ENCODE data around the gene SUN2. TPM values are rescaled to one million over a fixed set of nuclear protein-coding genes. Genes with fewer than 3 reads are reported as not detected.

The SUN2 gene
- total and polyA plus RNA-seq, 2 of the 8 experiments (the other 6 are each of a cell fraction or from before 2014, with no cell fraction given), result 5.1 to 10.5 TPM

- Histone ChIP-seq H3K23ac (ENCODE audit: insufficient read length) (no peak overlapping the region), H2BK12ac (ENCODE audit: low read depth, low read length) (no peak overlapping the region), H3K23me2 (ENCODE audit: low read depth, low read length) (peaks cover 6% of the 10 kb centered on the region; the same call in 1 of the 2 replicates), H2BK20ac (ENCODE audit: low read length) (no peak overlapping the region), H3K27me3 (replicated peaks in 1 of 4; ENCODE audit: control insufficient read depth in 3 of 4, extremely low read depth in 1 of 4, insufficient read depth in 3 of 4, low read length in 3 of 4) (no peaks in the 10 kb centered on the region; a peak in 2 of 7 replicates), H3K18ac (ENCODE audit: extremely low read depth, low read length) (no peak overlapping the region), H2AK5ac (ENCODE audit: low read depth, low read length) (no peak overlapping the region), H3K9me3 (ENCODE audit: insufficient read depth in 2 of 2, low read depth in 1 of 2, low read length in 1 of 2) (no peaks in the 10 kb centered on the region), H3K79me2 (ENCODE audit: control insufficient read depth in 1 of 2, insufficient read depth in 2 of 2, low read length in 2 of 2) (no peaks in the 10 kb centered on the region), H3K56ac (replicated peaks; ENCODE audit: insufficient read length, low read depth, low read length) (no peak overlapping the region), H4K20me1 (replicated peaks in 1 of 2; ENCODE audit: control insufficient read depth in 1 of 2, insufficient read depth in 2 of 2, low read length in 2 of 2) (peaks cover 0 to 3% of the 10 kb centered on the region in 2 experiments), H4K5ac (ENCODE audit: insufficient read length, low read depth, low read length) (no peak overlapping the region), H3K9ac (replicated peaks in 1 of 4; ENCODE audit: extremely low read depth in 1 of 4, low read depth in 3 of 4, low read length in 3 of 4) (no peak overlapping the region), H2BK15ac (ENCODE audit: low read length) (no peak overlapping the region), H3K27ac (ENCODE audit: low read depth, low read length) (no peak overlapping the region), H3K4ac (replicated peaks; ENCODE audit: insufficient read length, low read depth, low read length) (no peak overlapping the region), H3K4me2 (ENCODE audit: insufficient read depth in 1 of 2, low read depth in 2 of 2, low read length in 2 of 2) (no peak overlapping the region), H4K8ac (ENCODE audit: extremely low read depth, insufficient read depth, low read length) (no peak overlapping the region; the same call in 1 of the 2 replicates), H3K4me1 (replicated peaks in 1 of 4; ENCODE audit: control insufficient read depth in 3 of 4, insufficient read depth in 4 of 4, low read length in 3 of 4) (peaks cover 0 to 6% (median 1%) of the 10 kb centered on the region in 4 experiments; a peak in 5 of 7 replicates), H2BK5ac (ENCODE audit: low read depth, low read length) (no peak overlapping the region), H3K14ac (ENCODE audit: insufficient read length) (no peak overlapping the region), H2BK120ac (replicated peaks; ENCODE audit: low read depth, low read length) (no peak overlapping the region), H4K91ac (replicated peaks; ENCODE audit: insufficient read length, low read length) (no peak overlapping the region), H3K36me3 (ENCODE audit: control insufficient read depth in 2 of 4, insufficient read depth in 4 of 4, low read length in 3 of 4) (no peaks in the 10 kb centered on the region), H3K4me3 (ENCODE audit: extremely low read depth in 1 of 4, insufficient read depth in 2 of 4, low read depth in 3 of 4, low read length in 4 of 4) (no peak overlapping the region), H3K79me1 (ENCODE audit: low read depth, low read length) (no peaks in the 10 kb centered on the region), H2AFZ (ENCODE audit: low read length) (no peak overlapping the region)
- TF ChIP-seq SP4 (IDR thresholded peaks at IDR 0.05; ENCODE audit: low read length), result no peak
- TF ChIP-seq GABPA (IDR thresholded peaks at IDR 0.05; ENCODE audit: borderline replicate concordance, insufficient read depth, low read length), result no peak
- WGBS, 2 experiments (ENCODE audit: extremely low coverage in 1 of 2, insufficient coverage in 1 of 2, insufficient read length in 1 of 2, insufficient replicate concordance in 2 of 2, low coverage in 1 of 2, low lambda C conversion rate in 2 of 2, missing lambda C conversion rate in 1 of 2), result 95% methylated on average over 10 of the region's 16 CpGs; no CpG with 5 or more reads in 1 of the 2 experiments
- ChIA-PET CTCF (ENCODE audit: partially characterized antibody) (interaction anchor here (0.7 to 13.8 kb wide), 25 partner anchors 12 to 364 kb away, joined by 3 to 124 read pairs (median 11); partner anchors contain the start of gene SUN2), POLR2A (ENCODE audit: partially characterized antibody) (interaction anchor here (1.1 to 1.3 kb wide), 3 partner anchors 8 to 12 kb away, joined by 3 read pairs; no protein-coding TSS in a partner anchor)
- FAIRE-seq (no peak), DNase-seq (ENCODE audit: low read depth in 1 of 2, low spot score in 2 of 2) (no peak)
Measured at GRCh38 chr22:38770257-38770949, 14.6 kb upstream of the SUN2 start.
